ENCODE measurements around the gene ST3GAL4. TPM values are rescaled to one million over a fixed set of nuclear protein-coding genes. Genes with fewer than 3 reads are reported as not detected.

The ST3GAL4 gene
- total RNA-seq, 1 donor from 2014 or later: 73.1 TPM

- Mint-ChIP-seq H3K4me1 (ENCODE audit: unreplicated experiment) (peaks cover 14% of the 10 kb centered on the region), H3K9me3 (ENCODE audit: unreplicated experiment) (no peaks in the 10 kb centered on the region), H3K36me3 (ENCODE audit: unreplicated experiment) (peaks cover 38% of the 10 kb centered on the region), H3K4me3 (ENCODE audit: unreplicated experiment) (no peak overlapping the region), H3K27ac (ENCODE audit: unreplicated experiment) (no peak overlapping the region), H3K27me3 (ENCODE audit: unreplicated experiment) (no peaks in the 10 kb centered on the region)
- no peak for DNase-seq (ENCODE audit: extremely low spot score, unreplicated experiment)
- TF ChIP-seq CTCF (IDR thresholded peaks at IDR 0.05): no peak
These were observed 54.1 kb downstream of the ST3GAL4 start for GRCh38 chr11:126409620-126409985.

DNA sequence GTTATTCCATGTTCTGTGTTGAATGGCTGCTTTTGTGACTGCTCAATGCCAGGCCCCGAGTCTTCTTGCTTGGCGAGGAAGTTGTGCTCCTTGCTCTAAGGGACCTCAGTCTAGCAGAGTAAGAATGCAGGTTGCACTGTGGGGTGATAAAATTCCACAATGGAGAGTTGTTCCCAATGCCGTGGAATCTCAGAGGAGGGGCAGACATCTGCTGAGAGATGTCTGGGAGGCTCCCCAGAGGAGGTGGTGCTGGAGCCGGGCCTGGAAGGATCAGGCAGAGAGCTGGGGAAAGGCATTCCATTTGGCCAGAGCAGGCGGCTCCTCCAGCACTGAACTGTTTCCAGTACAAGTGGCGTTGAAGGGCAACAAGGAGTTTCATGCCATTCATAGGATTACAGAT is 55.2 kb downstream of the ST3GAL4 start:
- Mint-ChIP-seq H3K27me3 (ENCODE audit: unreplicated experiment) (no peaks in the 10 kb centered on the region), H3K9me3 (ENCODE audit: unreplicated experiment) (no peaks in the 10 kb centered on the region), H3K4me1 (ENCODE audit: unreplicated experiment) (peaks cover 10% of the 10 kb centered on the region), H3K4me3 (ENCODE audit: unreplicated experiment) (no peak overlapping the region), H3K27ac (ENCODE audit: unreplicated experiment) (peak overlapping the region; percentile 35), H3K36me3 (ENCODE audit: unreplicated experiment) (peaks cover 38% of the 10 kb centered on the region)
- DNase-seq (ENCODE audit: extremely low spot score, unreplicated experiment): no peak
- no peak for TF ChIP-seq CTCF (IDR thresholded peaks at IDR 0.05)

DNA sequence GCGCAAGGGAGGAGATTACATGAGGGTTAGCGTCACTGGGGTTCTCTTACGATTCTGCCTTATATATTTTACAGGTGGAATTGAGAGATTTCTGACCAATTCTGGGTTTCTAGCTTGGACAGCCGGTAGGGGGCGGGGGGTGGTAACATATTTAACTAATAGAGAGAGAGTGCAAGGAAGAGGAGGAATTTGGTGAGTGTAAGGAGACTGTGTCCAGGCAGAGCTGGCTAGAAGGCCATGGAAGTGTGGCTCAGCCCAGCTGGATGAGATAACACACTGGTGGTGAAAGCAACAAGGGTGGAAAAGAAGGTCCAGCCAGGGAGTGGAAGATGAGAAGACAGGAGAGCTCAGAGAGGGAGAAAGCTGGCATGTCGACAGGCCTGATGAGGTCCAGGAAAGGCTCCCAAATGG is 56.5 kb downstream of the ST3GAL4 start:
- Mint-ChIP-seq H3K9me3 (ENCODE audit: unreplicated experiment) (no peaks in the 10 kb centered on the region), H3K27me3 (ENCODE audit: unreplicated experiment) (no peaks in the 10 kb centered on the region), H3K27ac (ENCODE audit: unreplicated experiment) (no peak overlapping the region), H3K4me1 (ENCODE audit: unreplicated experiment) (peaks cover 8% of the 10 kb centered on the region), H3K4me3 (ENCODE audit: unreplicated experiment) (no peak overlapping the region), H3K36me3 (ENCODE audit: unreplicated experiment) (peaks cover 42% of the 10 kb centered on the region)
- no peak for DNase-seq (ENCODE audit: extremely low spot score, unreplicated experiment)
- no peak for TF ChIP-seq CTCF (IDR thresholded peaks at IDR 0.05)

GRCh38 chr11:126413426-126413825 is 57.9 kb downstream of the ST3GAL4 start:
- TF ChIP-seq CTCF (IDR thresholded peaks at IDR 0.05): no peak
- Mint-ChIP-seq H3K4me1 (ENCODE audit: unreplicated experiment) (peaks cover 10% of the 10 kb centered on the region), H3K4me3 (ENCODE audit: unreplicated experiment) (no peak overlapping the region), H3K27ac (ENCODE audit: unreplicated experiment) (no peak overlapping the region), H3K27me3 (ENCODE audit: unreplicated experiment) (no peaks in the 10 kb centered on the region), H3K36me3 (ENCODE audit: unreplicated experiment) (peaks cover 40% of the 10 kb centered on the region), H3K9me3 (ENCODE audit: unreplicated experiment) (no peaks in the 10 kb centered on the region)
- DNase-seq (ENCODE audit: extremely low spot score, unreplicated experiment): no peak

DNA sequence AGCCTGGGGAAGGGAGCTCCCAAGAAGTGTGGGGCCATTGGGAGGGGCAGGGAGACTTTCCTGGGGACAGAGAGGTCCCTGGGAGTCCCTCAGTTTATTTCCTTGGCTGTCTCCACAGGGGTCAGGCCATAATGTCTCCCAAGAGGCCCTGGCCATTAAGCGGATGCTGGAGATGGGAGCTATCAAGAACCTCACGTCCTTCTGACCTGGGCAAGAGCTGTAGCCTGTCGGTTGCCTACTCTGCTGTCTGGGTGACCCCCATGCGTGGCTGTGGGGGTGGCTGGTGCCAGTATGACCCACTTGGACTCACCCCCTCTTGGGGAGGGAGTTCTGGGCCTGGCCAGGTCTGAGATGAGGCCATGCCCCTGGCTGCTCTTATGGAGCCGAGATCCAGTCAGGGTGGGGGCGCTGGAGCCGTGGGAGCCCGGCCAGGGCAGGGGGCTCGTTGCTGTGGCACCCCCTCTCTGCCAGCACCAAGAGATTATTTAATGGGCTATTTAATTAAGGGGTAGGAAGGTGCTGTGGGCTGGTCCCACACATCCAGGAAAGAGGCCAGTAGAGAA is 58.4 kb downstream of the ST3GAL4 start:
- H3K4me1 Mint-ChIP-seq (ENCODE audit: unreplicated experiment): peaks cover 15% of the 10 kb centered on the region
- peaks cover 41% of the 10 kb centered on the region for H3K36me3 Mint-ChIP-seq (ENCODE audit: unreplicated experiment)
- no peak for TF ChIP-seq CTCF (IDR thresholded peaks at IDR 0.05)
- H3K27ac Mint-ChIP-seq (ENCODE audit: unreplicated experiment): no peak overlapping the region
- no peak overlapping the region for H3K4me3 Mint-ChIP-seq (ENCODE audit: unreplicated experiment)
- H3K27me3 Mint-ChIP-seq (ENCODE audit: unreplicated experiment): no peaks in the 10 kb centered on the region
- no peak for DNase-seq (ENCODE audit: extremely low spot score, unreplicated experiment)
- H3K9me3 Mint-ChIP-seq (ENCODE audit: unreplicated experiment): no peaks in the 10 kb centered on the region
